Natural killer cell treated with Interleukin-12 subunit alpha and Interleukin-12 subunit beta and Interleukin-15 and Interleukin-18, amount 100 ng/mL, for 72 hours (primary cell): Measurements from ENCODE around the gene CTIF. TPM values are rescaled to one million over a fixed set of nuclear protein-coding genes. Genes with fewer than 3 reads are reported as not detected.

Experiments used
- ATAC-seq, 2 donors: fragments of 150-1000 bp; cut with Tn5 transposase in 1 of 2; sonication (Bioruptor Pico), chemical (Tn5 transposase) in 1 of 2; 2 replicates each; pipeline ENCODE4 v1.10.0; 2021
- DNase-seq: peaks from one replicate; pipeline ENCODE4 v3.0.0; 2022; ENCODE audit warnings: low spot score
- H3K27ac Mint-ChIP-seq, 2 donors: 1 replicate in 1 of 2; 2 replicates in 1 of 2; pipeline ENCODE4 v1.8.0; 2022; ENCODE audit warnings: mixed read lengths in 2 of 2, mild to moderate bottlenecking in 1 of 2, moderate library complexity in 1 of 2
- H3K27me3 Mint-ChIP-seq, 2 donors: 1 replicate in 1 of 2; 2 replicates in 1 of 2; pipeline ENCODE4 v1.8.0; 2022; ENCODE audit warnings: mixed read lengths in 2 of 2
- H3K36me3 Mint-ChIP-seq: one replicate; pipeline ENCODE4 v1.8.0; 2022; ENCODE audit warnings: mixed read lengths
- H3K4me1 Mint-ChIP-seq, 2 donors: 1 replicate in 1 of 2; 2 replicates in 1 of 2; pipeline ENCODE4 v1.8.0; 2022; ENCODE audit warnings: low read depth in 2 of 2, mixed read lengths in 2 of 2, mild to moderate bottlenecking in 1 of 2
- H3K4me3 Mint-ChIP-seq: one replicate; pipeline ENCODE4 v1.8.0; 2022; ENCODE audit warnings: mixed read lengths
- H3K9me3 Mint-ChIP-seq: 2 replicates; pipeline ENCODE4 v1.8.0; 2022; ENCODE audit warnings: mixed read lengths
- total RNA-seq, 2 donors: library from RNA; stranded (reverse); gene quantifications; one replicate each; pipeline ENCODE4 v1.2.3, GENCODE V29; 2022

Gene CTIF
- total RNA-seq, 2 donors from 2014 or later: 8.4 to 13.0 TPM

GRCh38 chr18:48739266-48740067 is 200.6 kb downstream of the CTIF start:
- Mint-ChIP-seq H3K27me3 (no peaks in the 10 kb centered on the region), H3K4me1 (peaks cover 4 to 6% of the 10 kb centered on the region in 2 donors), H3K9me3 (no peaks in the 10 kb centered on the region), H3K4me3 (no peak overlapping the region), H3K36me3 (no peaks in the 10 kb centered on the region), H3K27ac (no peak overlapping the region)
- ATAC-seq (no peak), DNase-seq (no peak)

DNA sequence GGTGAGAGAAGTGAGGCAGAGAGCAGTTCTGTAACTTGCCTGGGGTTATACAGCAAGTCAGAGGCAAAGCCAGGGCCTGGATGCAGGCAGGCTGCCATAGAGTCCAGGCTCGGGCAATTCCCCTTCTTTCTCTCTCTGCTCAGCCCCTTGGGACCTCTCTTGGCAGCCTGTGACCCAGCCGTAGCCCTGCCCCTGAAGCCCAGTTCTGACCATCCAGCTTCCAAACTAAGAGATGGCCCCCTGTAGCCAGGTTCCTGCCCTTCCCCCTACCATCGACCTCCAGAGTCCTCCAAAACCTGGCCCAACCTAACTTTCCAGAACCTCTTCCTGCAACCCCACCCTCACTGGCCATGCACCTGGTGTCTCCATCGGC is 201.2 kb downstream of the CTIF start:
- H3K4me1 Mint-ChIP-seq: peaks cover 2 to 4% of the 10 kb centered on the region in 2 donors
- ATAC-seq (no peak), DNase-seq (no peak)
- H3K9me3 Mint-ChIP-seq: no peaks in the 10 kb centered on the region
- H3K27me3 Mint-ChIP-seq: no peaks in the 10 kb centered on the region
- no peaks in the 10 kb centered on the region for H3K36me3 Mint-ChIP-seq
- no peak overlapping the region for H3K4me3 Mint-ChIP-seq
- H3K27ac Mint-ChIP-seq: no peak overlapping the region

GRCh38 chr18:48740851-48741485 is 202.1 kb downstream of the CTIF start:
- H3K4me1 Mint-ChIP-seq: no peaks in the 10 kb centered on the region
- no peaks in the 10 kb centered on the region for H3K27me3 Mint-ChIP-seq
- H3K27ac Mint-ChIP-seq: no peak overlapping the region
- no peaks in the 10 kb centered on the region for H3K36me3 Mint-ChIP-seq
- H3K4me3 Mint-ChIP-seq: no peak overlapping the region
- no peak for ATAC-seq
- no peak for DNase-seq
- H3K9me3 Mint-ChIP-seq: no peaks in the 10 kb centered on the region

DNA sequence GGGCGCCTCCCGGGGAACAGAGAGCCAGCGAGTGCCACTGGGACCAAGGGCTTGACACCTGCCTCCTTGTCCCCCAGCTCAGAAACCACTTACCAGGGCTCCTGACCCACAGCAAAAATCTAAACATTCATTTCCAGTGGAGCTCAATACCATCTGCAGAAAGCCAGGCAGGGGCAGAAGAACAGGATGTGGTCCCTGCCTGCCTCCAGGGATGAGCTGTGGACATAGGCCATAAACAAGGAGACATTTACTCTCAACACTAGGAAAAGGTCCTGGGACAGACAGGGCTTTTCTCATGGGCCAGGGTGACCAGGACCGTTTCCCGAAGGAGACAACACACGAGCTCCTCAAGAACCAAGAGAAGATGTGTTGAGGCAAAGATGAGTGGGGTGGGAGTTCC is 203.0 kb downstream of the CTIF start:
- H3K36me3 Mint-ChIP-seq: no peaks in the 10 kb centered on the region
- no peak for ATAC-seq
- H3K4me3 Mint-ChIP-seq: no peak overlapping the region
- H3K4me1 Mint-ChIP-seq: no peaks in the 10 kb centered on the region
- no peaks in the 10 kb centered on the region for H3K27me3 Mint-ChIP-seq
- H3K9me3 Mint-ChIP-seq: no peaks in the 10 kb centered on the region
- H3K27ac Mint-ChIP-seq: peak overlapping the region in 1 of 2 donors; percentile 43
- no peak for DNase-seq

GRCh38 chr18:48742304-48742703 is 203.5 kb downstream of the CTIF start:
- Mint-ChIP-seq H3K27me3 (no peaks in the 10 kb centered on the region), H3K36me3 (no peaks in the 10 kb centered on the region), H3K4me1 (no peaks in the 10 kb centered on the region), H3K4me3 (no peak overlapping the region), H3K27ac (no peak overlapping the region), H3K9me3 (no peaks in the 10 kb centered on the region)
- ATAC-seq (no peak), DNase-seq (no peak)

DNA sequence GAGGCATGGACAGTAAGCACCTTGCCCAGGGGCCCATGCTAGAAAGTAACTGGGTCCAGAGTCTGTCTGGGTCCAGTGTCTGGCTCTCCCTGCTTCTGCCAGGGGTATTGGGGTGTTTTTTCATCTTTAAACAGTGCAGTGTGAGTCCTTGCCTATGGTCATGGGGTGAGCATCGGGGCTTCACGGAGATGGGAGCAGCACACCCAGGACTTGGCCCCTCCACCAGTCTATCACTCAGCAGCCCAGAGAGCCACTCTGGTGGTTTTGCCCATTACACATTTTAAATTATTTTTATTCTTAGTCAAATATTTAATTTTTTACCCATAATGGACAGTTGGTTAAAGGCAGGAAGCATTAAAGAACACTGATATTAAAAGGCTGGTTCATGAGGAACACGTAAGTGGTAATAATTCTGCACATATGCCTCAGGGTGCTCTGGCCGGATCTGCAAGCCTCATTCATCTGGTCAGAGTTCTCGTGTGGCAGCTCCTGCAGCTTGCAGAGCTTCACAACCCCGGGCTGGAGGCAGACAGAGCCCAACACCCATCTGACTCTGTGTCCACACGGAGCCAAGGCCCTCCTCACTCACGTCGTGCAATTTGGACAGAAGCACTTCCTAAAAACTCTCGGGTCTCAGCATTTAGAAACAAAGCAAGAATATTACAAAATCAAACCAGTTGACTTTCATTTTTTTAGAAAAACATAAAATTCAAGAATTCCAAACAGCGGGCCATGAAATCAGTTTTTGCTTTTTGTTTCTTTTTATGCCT is 204.1 kb downstream of the CTIF start:
- no peaks in the 10 kb centered on the region for H3K27me3 Mint-ChIP-seq
- H3K9me3 Mint-ChIP-seq: no peaks in the 10 kb centered on the region
- DNase-seq (no peak), ATAC-seq (no peak)
- H3K4me1 Mint-ChIP-seq: no peaks in the 10 kb centered on the region
- no peak overlapping the region for H3K27ac Mint-ChIP-seq
- H3K4me3 Mint-ChIP-seq: no peak overlapping the region
- no peaks in the 10 kb centered on the region for H3K36me3 Mint-ChIP-seq

GRCh38 chr18:48743886-48744285 is 205.1 kb downstream of the CTIF start:
- ATAC-seq (no peak), DNase-seq (no peak)
- H3K27me3 Mint-ChIP-seq: no peaks in the 10 kb centered on the region
- no peaks in the 10 kb centered on the region for H3K36me3 Mint-ChIP-seq
- H3K27ac Mint-ChIP-seq: no peak overlapping the region
- H3K4me3 Mint-ChIP-seq: no peak overlapping the region
- H3K4me1 Mint-ChIP-seq: no peaks in the 10 kb centered on the region
- H3K9me3 Mint-ChIP-seq: no peaks in the 10 kb centered on the region

- Mint-ChIP-seq H3K9me3 (no peaks in the 10 kb centered on the region), H3K27ac (no peak overlapping the region), H3K4me1 (no peaks in the 10 kb centered on the region), H3K27me3 (no peaks in the 10 kb centered on the region), H3K4me3 (no peak overlapping the region), H3K36me3 (no peaks in the 10 kb centered on the region)
- ATAC-seq (no peak), DNase-seq (no peak)
Measured at GRCh38 chr18:48745293-48745692, 206.5 kb downstream of the CTIF start.

DNA sequence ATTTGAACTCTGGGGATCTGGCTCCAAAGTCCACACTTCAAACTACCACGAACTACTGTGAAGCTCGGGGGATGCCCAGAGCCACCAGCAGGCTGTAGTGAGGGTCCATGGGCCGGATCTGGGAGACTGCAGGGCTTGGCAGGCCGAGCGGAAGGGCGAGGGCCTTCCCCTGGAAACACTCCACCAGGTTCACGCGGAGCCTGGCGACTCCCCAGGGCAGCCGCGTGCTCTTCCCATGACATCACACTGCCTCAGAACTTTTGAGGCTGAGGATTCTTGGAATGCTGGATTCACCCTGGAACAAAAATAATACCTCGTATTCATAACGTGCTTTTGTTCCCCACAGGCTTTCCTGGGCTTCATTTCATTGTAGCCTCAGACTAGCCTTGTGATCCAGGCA is 210.9 kb downstream of the CTIF start:
- H3K27me3 Mint-ChIP-seq: no peaks in the 10 kb centered on the region
- peaks cover 0 to 4% of the 10 kb centered on the region in 2 donors for H3K4me1 Mint-ChIP-seq
- DNase-seq (no peak), ATAC-seq (no peak)
- no peak overlapping the region for H3K4me3 Mint-ChIP-seq
- no peak overlapping the region for H3K27ac Mint-ChIP-seq
- no peaks in the 10 kb centered on the region for H3K36me3 Mint-ChIP-seq
- H3K9me3 Mint-ChIP-seq: no peaks in the 10 kb centered on the region

DNA sequence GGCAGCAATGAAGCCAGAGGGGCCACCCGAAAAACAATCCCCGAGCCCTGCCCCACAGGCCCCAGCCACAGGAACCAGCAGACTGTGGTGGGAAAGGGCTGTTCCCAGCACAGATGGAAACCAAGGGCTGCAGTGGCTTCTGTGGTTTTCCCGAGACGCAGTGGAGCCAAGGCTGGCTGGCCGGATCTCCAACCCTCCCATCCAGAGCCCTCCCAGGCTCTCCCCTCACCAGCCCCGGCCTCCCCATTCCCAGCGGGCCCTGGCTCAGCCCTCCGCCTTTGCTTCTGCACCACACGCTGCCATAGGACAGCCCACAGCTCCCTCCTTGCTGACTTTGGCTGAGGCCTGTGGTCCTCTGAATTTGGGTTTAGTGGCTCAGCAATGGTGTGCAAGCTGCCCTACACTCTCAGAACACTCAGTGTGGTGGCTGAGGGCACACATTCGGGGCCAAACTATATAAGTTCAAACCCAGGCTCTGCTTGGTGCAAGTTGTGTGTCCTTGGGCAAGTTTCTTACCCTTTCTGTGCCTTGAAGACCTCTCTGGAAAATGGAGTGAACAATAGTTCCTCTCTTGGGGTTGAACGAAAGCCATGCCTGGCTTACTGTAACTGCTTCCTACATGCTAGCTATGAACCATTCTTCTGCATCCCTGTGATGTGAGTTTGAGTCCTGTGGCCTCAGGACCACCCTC is 211.8 kb downstream of the CTIF start:
- H3K27me3 Mint-ChIP-seq: no peaks in the 10 kb centered on the region
- no peaks in the 10 kb centered on the region for H3K9me3 Mint-ChIP-seq
- no peak for DNase-seq
- no peak for ATAC-seq
- H3K27ac Mint-ChIP-seq: no peak overlapping the region
- no peaks in the 10 kb centered on the region for H3K36me3 Mint-ChIP-seq
- H3K4me1 Mint-ChIP-seq: peaks cover 0 to 8% of the 10 kb centered on the region in 2 donors
- H3K4me3 Mint-ChIP-seq: no peak overlapping the region

DNA sequence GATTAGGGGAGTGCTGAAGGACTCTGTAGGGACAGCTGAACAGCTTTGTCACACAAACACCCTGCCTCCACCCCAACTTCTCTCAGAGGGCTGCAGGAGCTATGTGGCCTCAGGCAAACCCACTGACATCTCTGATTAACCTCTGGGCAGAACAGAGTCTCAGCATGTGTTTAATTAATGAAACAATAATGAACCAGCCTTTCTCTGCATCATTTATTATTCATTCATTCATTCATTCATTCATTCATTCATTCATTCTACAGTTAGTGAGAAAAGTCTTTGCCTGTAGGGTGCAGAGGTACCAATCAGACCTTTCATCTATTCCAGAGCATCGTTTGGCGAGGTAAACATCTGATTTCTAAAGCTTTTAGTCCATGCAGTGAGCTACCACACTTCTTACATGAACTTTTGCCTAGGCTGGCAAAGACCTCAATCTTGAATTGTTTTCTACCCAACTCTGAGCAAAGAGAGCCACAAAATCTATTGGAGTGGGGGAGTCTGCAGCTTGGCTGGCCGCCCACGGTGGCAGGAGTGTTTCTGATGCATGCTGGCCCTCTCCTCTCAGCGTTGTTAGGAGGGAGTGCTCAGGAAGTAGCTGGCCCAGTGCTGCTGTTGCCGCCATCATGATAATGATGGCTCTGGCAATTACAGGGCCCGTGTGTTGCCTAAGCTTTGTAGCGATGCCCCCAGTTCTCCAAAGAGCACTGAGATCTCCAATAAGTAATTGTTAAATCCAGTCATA is 213.1 kb downstream of the CTIF start:
- Mint-ChIP-seq H3K27ac (no peak overlapping the region), H3K36me3 (no peaks in the 10 kb centered on the region), H3K4me3 (no peak overlapping the region), H3K4me1 (peaks cover 0 to 8% of the 10 kb centered on the region in 2 donors), H3K9me3 (no peaks in the 10 kb centered on the region), H3K27me3 (no peaks in the 10 kb centered on the region)
- DNase-seq: no peak
- ATAC-seq: no peak

GRCh38 chr18:48752478-48752877 is 213.6 kb downstream of the CTIF start:
- Mint-ChIP-seq H3K4me1 (peaks cover 0 to 8% of the 10 kb centered on the region in 2 donors), H3K9me3 (no peaks in the 10 kb centered on the region), H3K27ac (no peak overlapping the region), H3K36me3 (no peaks in the 10 kb centered on the region), H3K27me3 (no peaks in the 10 kb centered on the region), H3K4me3 (no peak overlapping the region)
- ATAC-seq (peak in 1 of 2 donors; percentile 57), DNase-seq (no peak)

GRCh38 chr18:48752928-48753327 is 214.1 kb downstream of the CTIF start:
- DNase-seq (no peak), ATAC-seq (no peak)
- no peak overlapping the region for H3K4me3 Mint-ChIP-seq
- H3K27me3 Mint-ChIP-seq: no peaks in the 10 kb centered on the region
- peaks cover 0 to 8% of the 10 kb centered on the region in 2 donors for H3K4me1 Mint-ChIP-seq
- no peaks in the 10 kb centered on the region for H3K36me3 Mint-ChIP-seq
- no peaks in the 10 kb centered on the region for H3K9me3 Mint-ChIP-seq
- no peak overlapping the region for H3K27ac Mint-ChIP-seq
